DMS153 treated with DMSO at 0.1 percent for 48 hours (cell line): ENCODE results near the gene LZTR1.
"Not testable (repeated sequence)": the region's sequence is repeated elsewhere in the genome, so short reads cannot be mapped to it uniquely, and the experiment has no call there.

ENCODE experiments used
- DNase-seq: peaks from one replicate; lab custom pipeline; 2025; ENCODE audit not compliant: unreplicated experiment; lab: John Stamatoyannopoulos, UW

LZTR1 gene

DNA sequence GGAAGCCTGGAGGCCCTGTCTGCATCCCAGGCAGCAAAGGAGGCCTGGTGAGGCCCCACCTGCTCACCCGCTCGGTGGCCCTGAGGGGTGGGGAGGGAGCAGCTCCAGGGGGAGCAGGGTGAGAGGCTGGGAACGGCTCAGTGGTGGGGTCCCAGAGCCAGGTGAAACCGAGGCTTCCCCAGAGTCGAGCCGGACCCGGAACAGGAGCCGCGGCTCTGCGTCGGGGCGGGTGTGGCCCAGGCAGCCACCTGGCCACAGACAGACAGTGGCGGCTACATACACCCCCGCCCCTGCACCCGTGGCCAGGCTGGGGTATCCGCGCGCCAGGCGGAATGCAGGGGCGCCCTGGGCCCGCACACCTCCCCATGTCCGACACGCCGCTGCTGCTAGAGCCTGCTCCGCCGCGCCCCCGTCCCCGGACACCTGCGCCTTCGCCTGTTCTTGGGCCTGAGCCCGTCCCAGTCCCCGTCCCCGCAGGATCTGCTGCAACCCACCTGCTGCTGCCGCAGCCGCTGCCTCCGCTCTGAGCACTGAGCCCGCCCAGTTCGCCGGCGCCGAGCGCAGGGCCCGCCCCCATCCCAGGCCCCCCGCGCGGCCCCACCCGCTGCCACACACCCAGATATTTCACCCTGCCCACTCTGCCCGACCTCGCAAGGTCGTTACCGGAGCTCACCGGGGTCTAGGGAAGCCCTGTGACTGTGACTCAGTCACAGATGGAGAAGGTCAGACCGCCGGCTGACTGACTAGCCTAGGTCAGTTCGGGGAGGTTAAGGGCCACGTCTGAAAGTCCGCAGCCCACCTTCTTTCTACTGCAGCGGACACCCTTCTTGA lies 50.2 kb downstream of the LZTR1 start, which contains the start of gene SLC7A4:
Gene SLC7A4 (minus strand): TSS at position 525 of the 831 bp plus-strand sequence. CDS start 749 bp downstream, outside the sequence.
- no peak for DNase-seq

DNA sequence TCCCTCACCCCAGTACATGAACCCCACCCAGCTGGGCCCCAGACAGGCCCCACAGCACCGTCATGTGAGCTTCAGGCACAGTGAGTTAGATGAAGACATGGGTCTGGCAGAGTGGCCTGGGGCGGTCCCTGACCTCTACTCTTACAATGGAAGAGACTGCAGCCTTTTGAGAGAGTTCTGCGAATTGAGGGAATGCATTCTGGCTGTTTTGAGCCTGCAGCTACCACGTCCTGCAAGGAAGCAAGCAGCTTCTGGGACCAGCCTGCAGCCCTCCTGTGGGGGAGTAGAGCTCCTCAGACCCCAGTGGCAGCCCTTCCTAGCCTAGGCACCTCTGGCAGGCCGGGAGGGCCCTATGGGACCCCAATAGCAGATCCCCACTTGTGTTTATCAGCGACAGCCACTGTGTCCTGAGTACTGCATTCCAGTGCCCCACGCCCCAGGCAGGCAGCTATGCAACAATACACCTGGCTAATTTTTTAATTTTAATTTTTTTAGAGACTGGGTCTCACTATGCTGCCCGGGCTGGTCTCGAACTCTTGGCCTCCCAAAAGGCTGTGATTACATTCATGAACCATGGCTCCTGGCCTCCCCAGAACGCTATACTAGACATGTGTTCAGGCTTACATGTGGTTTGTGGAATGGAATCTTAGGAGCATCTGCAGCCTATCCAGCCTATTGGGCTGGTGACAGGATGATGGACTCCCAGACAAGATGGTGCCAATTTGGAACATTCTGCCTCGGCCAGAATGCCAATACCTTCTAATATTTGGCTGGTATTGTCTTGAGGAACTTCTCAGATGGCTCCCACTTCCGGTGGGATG lies 51.0 kb downstream of the LZTR1 start:
- DNase-seq, result no peak

DNA sequence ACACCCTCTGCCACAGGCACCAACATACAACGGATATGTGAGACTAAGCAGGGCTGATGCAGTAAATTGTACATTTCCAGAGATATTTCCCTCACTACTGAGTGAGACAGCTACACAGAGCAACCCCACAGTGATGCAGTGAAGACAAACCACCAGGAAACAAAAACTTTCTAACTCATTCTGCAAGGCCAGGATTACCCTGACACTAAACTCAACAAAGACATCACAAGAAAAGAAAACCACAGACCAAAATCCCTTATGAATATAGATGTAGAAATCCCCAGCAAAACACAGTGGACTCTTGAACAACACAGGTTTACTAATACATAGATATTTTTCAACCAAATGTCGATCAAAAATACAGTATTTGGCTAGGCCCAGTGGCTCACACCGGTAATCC lies 51.8 kb downstream of the LZTR1 start:
- DNase-seq, result no peak

DNA sequence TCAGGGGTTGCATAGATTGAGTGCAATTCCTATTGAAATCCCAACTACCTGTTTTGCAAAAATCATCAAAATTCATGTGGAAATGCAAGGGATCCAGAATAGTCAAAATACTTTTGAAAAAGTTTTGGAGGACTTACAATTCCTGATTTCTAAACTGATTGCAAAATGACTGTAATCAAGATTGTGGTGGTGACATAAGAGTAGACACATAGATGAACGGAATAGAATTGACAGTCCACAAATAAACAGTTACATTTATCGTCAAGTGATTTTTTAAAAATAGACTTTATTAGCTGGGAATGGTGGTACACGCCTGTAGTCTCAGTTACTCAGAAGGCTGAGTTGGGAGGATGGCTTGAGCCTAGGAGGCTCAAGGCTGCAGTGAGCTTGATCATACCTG lies 52.9 kb downstream of the LZTR1 start:
- no peak for DNase-seq

- no peak for DNase-seq
Observed at GRCh38 chr22:21038405-21038804, 56.3 kb downstream of the LZTR1 start.

GRCh38 chr22:21039158-21039557 lies 57.1 kb downstream of the LZTR1 start:
- not testable (repeated sequence) for DNase-seq

- DNase-seq, result no peak
Observed at GRCh38 chr22:21041937-21042336, 59.8 kb downstream of the LZTR1 start.

- no peak for DNase-seq
Observed at GRCh38 chr22:21042978-21043859, 61.1 kb downstream of the LZTR1 start.

- DNase-seq, result no peak
Observed at GRCh38 chr22:21043860-21044535, 61.9 kb downstream of the LZTR1 start.

GRCh38 chr22:21044931-21045584 lies 63.0 kb downstream of the LZTR1 start:
- DNase-seq, result peak; percentile 19

- DNase-seq, result peak; percentile 86
Observed at GRCh38 chr22:21045585-21046294, 63.6 kb downstream of the LZTR1 start, which contains the start of gene LRRC74B. TSS of gene LRRC74B (plus strand) at chr22:21045946. CDS start at chr22:21045987, 41 bp downstream.

DNA sequence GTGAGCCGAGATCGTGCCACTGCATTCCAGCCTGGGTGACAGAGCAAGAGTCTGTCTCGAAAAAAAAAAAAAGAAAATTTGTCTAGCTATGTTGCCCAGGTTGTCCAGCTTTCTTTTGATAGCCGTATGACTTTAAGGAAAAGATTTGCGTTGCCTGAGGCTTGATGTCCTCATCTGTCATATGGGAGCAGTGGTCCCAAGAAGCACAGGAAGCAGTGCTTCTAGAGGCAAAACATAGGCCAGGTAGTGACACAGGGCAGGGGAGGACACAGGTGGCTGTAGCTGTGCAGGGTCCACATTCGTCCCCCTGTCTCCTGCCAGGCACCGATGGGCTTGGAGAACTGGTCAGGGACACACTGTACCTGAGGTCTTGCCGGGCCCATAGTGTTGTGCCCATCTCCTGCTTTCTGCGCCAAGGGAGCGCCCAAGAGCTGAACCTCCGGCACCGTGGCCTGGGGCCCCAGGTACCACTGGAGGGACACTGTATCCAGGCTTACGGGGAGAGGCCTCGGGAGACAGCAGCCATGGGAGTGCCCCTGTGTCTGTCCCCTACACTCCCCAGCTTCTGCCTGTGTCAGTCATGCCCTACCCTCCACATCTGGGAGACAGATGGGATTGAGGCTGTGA lies 65.1 kb downstream of the LZTR1 start:
- DNase-seq, result no peak

DNA sequence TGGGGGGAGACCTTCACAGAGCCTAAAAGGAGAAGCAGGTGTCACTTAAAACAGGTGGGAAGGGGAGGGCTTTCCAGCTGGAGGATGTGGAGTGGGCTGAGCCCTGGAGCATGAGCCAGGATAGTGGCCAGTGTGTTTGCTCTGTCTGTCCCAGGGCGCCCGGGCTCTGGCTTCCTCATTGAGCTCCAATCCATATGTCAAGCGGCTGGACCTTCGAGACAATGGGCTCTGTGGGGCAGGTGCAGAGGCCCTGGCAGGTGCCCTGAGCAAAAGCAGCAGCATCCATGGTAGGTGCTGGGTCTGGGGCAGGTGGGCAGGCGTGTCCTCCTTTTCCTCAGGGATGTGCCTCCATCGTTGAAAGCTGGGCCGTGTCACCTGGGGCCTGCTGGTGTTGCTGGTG lies 65.6 kb downstream of the LZTR1 start:
- DNase-seq, result peak; percentile 20

GRCh38 chr22:21048448-21048847 lies 66.4 kb downstream of the LZTR1 start:
- not testable (repeated sequence) for DNase-seq
